SK-N-SH treated with all-trans-retinoic acid at 6 μM for 48 hours (cell line): ENCODE measurements around the gene STING1.

Source experiments
- BACH2 ChIP-seq: fragments of 250-450 bp; sonication (Bioruptor Pico); IDR thresholded peaks from 2 replicates; pipeline ENCODE4 v1.9.0; 2021; ENCODE audit warnings: mild to moderate bottlenecking, borderline replicate concordance
- GLIS3 ChIP-seq: fragments of 250-450 bp; sonication (Bioruptor Pico); IDR thresholded peaks from 2 replicates; pipeline ENCODE4 v1.5.0; 2020; ENCODE audit warnings: mild to moderate bottlenecking, moderate library complexity
- ISL1 ChIP-seq: fragments of 250-450 bp; sonication (Bioruptor Pico); IDR thresholded peaks from 2 replicates; pipeline ENCODE4 v2.1.2; 2022; ENCODE audit warnings: mild to moderate bottlenecking, moderate library complexity
- TSHZ2 ChIP-seq: fragments of 250-450 bp; sonication (Bioruptor Pico); IDR thresholded peaks from 2 replicates; pipeline ENCODE4 v1.5.0; 2020; ENCODE audit warnings: mild to moderate bottlenecking, moderate library complexity
- ZFP3 ChIP-seq: fragments of 250-450 bp; sonication (Bioruptor Pico); IDR thresholded peaks from 2 replicates; pipeline ENCODE4 v1.5.0; 2020; ENCODE audit warnings: mild to moderate bottlenecking, moderate library complexity
- ZNF565 ChIP-seq: fragments of 450-650 bp; formaldehyde crosslinking; conservative IDR thresholded peaks from 2 replicates; pipeline ENCODE4 v1.5.0; 2020; ENCODE audit warnings: low read depth, mild to moderate bottlenecking, moderate library complexity
- ZNF8 ChIP-seq: fragments of 450-650 bp; formaldehyde crosslinking; IDR thresholded peaks from 2 replicates; pipeline ENCODE4 v1.5.0; 2020; ENCODE audit warnings: mild to moderate bottlenecking, moderate library complexity
- TF ChIP-seq, protein P1 (sequence below): fragments of 250-450 bp; sonication (Bioruptor Pico); IDR thresholded peaks from 2 replicates; pipeline ENCODE4 v1.8.0; 2021; ENCODE audit warnings: low read depth, mild to moderate bottlenecking, moderate library complexity, borderline replicate concordance
- TF ChIP-seq, protein P2 (sequence below): fragments of 250-450 bp; sonication (Bioruptor Pico); IDR thresholded peaks from 2 replicates; pipeline ENCODE4 v1.5.1; 2020; ENCODE audit warnings: low read depth, mild to moderate bottlenecking, moderate library complexity

- TF ChIP-seq ZNF565 (CRISPR knock-in tag) (no peak), TSHZ2 (no peak), ZNF8 (CRISPR knock-in tag) (no peak), ZFP3 (CRISPR knock-in tag) (no peak), GLIS3 (CRISPR knock-in tag) (no peak), ISL1 (no peak), BACH2 (CRISPR knock-in tag) (no peak)
- TF ChIP-seq, protein P1, sequence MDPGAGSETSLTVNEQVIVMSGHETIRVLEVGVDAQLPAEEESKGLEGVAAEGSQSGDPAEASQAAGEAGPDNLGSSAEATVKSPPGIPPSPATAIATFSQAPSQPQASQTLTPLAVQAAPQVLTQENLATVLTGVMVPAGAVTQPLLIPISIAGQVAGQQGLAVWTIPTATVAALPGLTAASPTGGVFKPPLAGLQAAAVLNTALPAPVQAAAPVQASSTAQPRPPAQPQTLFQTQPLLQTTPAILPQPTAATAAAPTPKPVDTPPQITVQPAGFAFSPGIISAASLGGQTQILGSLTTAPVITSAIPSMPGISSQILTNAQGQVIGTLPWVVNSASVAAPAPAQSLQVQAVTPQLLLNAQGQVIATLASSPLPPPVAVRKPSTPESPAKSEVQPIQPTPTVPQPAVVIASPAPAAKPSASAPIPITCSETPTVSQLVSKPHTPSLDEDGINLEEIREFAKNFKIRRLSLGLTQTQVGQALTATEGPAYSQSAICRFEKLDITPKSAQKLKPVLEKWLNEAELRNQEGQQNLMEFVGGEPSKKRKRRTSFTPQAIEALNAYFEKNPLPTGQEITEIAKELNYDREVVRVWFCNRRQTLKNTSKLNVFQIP (CRISPR knock-in tag) = no peak
- TF ChIP-seq, protein P2, sequence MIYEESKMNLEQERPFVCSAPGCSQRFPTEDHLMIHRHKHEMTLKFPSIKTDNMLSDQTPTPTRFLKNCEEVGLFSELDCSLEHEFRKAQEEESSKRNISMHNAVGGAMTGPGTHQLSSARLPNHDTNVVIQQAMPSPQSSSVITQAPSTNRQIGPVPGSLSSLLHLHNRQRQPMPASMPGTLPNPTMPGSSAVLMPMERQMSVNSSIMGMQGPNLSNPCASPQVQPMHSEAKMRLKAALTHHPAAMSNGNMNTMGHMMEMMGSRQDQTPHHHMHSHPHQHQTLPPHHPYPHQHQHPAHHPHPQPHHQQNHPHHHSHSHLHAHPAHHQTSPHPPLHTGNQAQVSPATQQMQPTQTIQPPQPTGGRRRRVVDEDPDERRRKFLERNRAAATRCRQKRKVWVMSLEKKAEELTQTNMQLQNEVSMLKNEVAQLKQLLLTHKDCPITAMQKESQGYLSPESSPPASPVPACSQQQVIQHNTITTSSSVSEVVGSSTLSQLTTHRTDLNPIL (CRISPR knock-in tag) = no peak
Measured at GRCh38 chr5:139524446-139524845, 41.9 kb upstream of the STING1 start.
